Thoracic aorta (tissue), 2 donors: ENCODE measurements around the gene VWA8. TPM values are rescaled to one million over a fixed set of nuclear protein-coding genes. Genes with fewer than 3 reads are reported as not detected.

Experiments
- ATAC-seq: fragments of 150-250 bp; one replicate; pipeline ENCODE4 v1.8.0; 2017; ENCODE audit warnings: low read depth; ENCODE audit not compliant: insufficient number of reproducible peaks, low FRiP score
- DNase-seq: peaks from one replicate; pipeline ENCODE4 v3.0.0-alpha.2; 2020; ENCODE audit warnings: low spot score
- H3K27ac ChIP-seq, 2 donors: fragments of 200-600 bp; sonication (generic); 1 replicate in 1 of 2; 2 replicates in 1 of 2; pipeline ENCODE4 v1.5.1; 2016; ENCODE audit warnings: mild to moderate bottlenecking in 2 of 2, moderate library complexity in 2 of 2
- H3K27me3 ChIP-seq: fragments of 200-600 bp; sonication (generic); replicated peaks from 2 replicates; pipeline ENCODE4 v1.6.0; 2016; ENCODE audit warnings: mild to moderate bottlenecking; ENCODE audit not compliant: insufficient read depth
- H3K36me3 ChIP-seq: fragments of 200-600 bp; sonication (generic); one replicate; pipeline ENCODE4 v1.5.1; 2016
- H3K4me1 ChIP-seq, 2 donors: fragments of 200-600 bp; sonication (generic); 1 replicate in 1 of 2; 2 replicates in 1 of 2; pipeline versions ENCODE4 v1.5.1 to v1.6.0; 2016; ENCODE audit warnings: low read depth in 2 of 2, mild to moderate bottlenecking in 1 of 2; ENCODE audit not compliant: control insufficient read depth in 1 of 2
- H3K4me3 ChIP-seq: fragments of 200-600 bp; sonication (generic); 2 replicates; pipeline ENCODE4 v1.5.1; 2016; ENCODE audit warnings: mild to moderate bottlenecking
- H3K9me3 ChIP-seq: fragments of 200-600 bp; sonication (generic); 2 replicates; pipeline ENCODE4 v1.5.1; 2016
- total RNA-seq, 2 donors: library from RNA; depleted of rRNA; stranded (reverse); fragments of >200 nt; gene quantifications; one replicate each; pipeline versions ENCODE4 v1.1.0 to v1.2.3, GENCODE V29; 2016
- TF ChIP-seq, protein P1 (sequence below): fragments of 200-600 bp; sonication (generic); IDR thresholded peaks from one replicate; pipeline ENCODE4 v1.5.1; 2019; ENCODE audit warnings: antibody characterized with exemption

Gene VWA8
- total RNA-seq, 2 donors from 2014 or later = 19.8 to 25.3 TPM

- Histone ChIP-seq H3K4me3 (no peak overlapping the region), H3K27ac (no peak overlapping the region), H3K27me3 (no peaks in the 10 kb centered on the region), H3K9me3 (no peaks in the 10 kb centered on the region), H3K36me3 (no peaks in the 10 kb centered on the region), H3K4me1 (peaks cover 0 to 2% of the 10 kb centered on the region in 2 donors)
- TF ChIP-seq, protein P1, sequence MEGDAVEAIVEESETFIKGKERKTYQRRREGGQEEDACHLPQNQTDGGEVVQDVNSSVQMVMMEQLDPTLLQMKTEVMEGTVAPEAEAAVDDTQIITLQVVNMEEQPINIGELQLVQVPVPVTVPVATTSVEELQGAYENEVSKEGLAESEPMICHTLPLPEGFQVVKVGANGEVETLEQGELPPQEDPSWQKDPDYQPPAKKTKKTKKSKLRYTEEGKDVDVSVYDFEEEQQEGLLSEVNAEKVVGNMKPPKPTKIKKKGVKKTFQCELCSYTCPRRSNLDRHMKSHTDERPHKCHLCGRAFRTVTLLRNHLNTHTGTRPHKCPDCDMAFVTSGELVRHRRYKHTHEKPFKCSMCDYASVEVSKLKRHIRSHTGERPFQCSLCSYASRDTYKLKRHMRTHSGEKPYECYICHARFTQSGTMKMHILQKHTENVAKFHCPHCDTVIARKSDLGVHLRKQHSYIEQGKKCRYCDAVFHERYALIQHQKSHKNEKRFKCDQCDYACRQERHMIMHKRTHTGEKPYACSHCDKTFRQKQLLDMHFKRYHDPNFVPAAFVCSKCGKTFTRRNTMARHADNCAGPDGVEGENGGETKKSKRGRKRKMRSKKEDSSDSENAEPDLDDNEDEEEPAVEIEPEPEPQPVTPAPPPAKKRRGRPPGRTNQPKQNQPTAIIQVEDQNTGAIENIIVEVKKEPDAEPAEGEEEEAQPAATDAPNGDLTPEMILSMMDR = no peak
- ATAC-seq (no peak), DNase-seq (no peak)
Measured at GRCh38 chr13:41742917-41743552, 217.9 kb downstream of the VWA8 start.

DNA sequence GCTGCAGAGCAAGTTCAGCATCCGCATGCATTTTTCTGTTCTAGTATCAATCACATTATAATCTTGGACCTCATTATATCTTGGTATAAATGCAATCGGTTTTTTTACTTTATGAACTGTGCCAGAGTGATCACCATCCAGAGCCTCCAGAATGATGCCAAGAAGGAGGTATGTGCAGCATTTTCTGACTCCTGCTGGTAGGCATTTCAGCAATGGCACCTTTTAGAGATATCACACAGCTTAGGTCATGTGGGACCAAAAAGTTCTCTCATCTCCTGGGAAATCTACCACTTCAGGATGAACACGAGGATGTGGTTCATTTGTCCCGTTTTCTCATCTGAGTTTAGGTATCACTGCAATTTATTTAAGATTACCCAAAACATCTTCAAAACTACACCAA lies 220.4 kb downstream of the VWA8 start:
- no peak for ATAC-seq

DNA sequence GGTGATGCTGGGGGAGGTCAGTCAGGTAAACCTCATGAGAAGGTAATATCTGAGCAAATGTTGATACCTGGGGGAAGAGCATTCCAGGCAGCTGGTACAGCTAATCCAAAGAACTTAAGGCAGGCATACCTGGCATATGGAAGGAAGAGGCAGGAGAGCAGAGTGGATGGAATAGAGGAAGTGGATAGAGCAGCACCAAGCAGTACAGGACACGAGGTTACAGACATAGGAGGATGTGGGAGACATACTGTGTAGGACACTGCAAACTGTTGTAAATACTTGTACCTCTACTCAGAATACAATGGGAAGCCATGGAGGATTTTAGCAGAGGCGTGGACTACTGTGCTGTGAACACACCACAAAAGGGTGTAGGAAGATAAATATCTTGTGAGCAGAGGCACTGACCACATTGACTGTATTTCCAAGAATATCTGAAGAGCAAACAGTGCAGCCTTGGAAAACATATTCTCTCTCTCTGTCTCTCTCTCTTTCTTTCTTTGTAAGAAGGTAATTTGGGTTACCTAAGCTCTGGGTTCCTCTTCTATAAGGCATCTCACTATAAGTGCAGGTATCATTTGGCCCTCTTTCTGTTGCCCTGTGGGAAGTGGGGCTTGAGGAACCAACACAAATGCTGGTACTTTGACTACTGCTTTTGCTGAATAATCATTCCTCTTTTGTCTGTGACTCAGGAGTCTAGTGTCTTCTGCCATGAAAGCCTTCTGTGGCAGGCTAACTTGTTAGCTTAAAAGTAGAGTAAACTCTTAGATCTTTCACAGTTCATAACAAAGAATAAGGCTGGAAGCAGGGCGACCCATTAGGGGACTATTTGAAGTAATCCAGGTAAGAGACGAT lies 238.0 kb downstream of the VWA8 start:
- no peaks in the 10 kb centered on the region for H3K36me3 ChIP-seq
- no peaks in the 10 kb centered on the region for H3K4me1 ChIP-seq
- no peaks in the 10 kb centered on the region for H3K9me3 ChIP-seq
- ATAC-seq = no peak
- no peaks in the 10 kb centered on the region for H3K27me3 ChIP-seq
- TF ChIP-seq, protein P1 = no peak
- no peak for DNase-seq
- H3K27ac ChIP-seq = no peak overlapping the region
- no peak overlapping the region for H3K4me3 ChIP-seq

More for the DNA sequence above, 220.4 kb downstream of the VWA8 start:
- Histone ChIP-seq H3K4me3 (no peak overlapping the region), H3K27ac (no peak overlapping the region), H3K27me3 (no peaks in the 10 kb centered on the region), H3K36me3 (no peaks in the 10 kb centered on the region), H3K4me1 (peaks cover 0 to 5% of the 10 kb centered on the region in 2 donors), H3K9me3 (no peaks in the 10 kb centered on the region)
- TF ChIP-seq, protein P1 = no peak
- no peak for DNase-seq

DNA sequence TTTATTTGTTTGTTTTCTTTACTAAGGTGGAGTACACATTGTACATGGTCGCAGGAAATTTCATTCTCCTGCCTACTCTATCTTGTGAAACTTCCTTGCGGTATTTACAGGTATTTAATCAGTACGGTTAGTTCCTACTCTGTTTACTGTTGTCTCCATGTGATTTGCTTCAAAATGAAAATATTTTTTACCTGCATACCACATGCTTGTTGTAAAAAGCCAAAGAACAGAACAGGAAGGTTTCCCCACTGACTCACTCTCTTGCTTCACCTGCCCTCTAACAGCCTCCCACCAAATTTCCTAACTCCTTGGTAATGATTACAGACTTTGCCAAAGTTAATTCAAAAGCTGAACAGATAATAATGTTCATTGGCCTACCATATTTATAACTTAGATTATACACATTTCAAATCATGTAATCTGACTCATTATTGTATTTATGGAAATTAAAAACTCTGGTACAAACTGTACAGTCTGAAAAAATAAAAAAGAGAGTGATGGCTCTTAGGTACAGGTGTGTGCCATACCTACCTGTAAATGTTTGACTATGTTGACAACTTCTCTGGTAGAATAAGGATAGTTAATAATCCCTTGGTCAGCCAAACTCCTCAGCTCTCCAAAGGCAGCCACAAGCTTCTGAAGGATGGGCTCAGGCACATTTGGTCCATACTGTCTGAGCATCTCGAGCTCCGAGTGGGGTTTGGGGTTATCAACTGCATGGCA lies 239.9 kb downstream of the VWA8 start:
- no peak overlapping the region for H3K27ac ChIP-seq
- no peak overlapping the region for H3K4me3 ChIP-seq
- no peak for DNase-seq
- no peaks in the 10 kb centered on the region for H3K36me3 ChIP-seq
- ATAC-seq = no peak
- no peaks in the 10 kb centered on the region for H3K27me3 ChIP-seq
- H3K9me3 ChIP-seq = no peaks in the 10 kb centered on the region
- TF ChIP-seq, protein P1 = no peak
- H3K4me1 ChIP-seq = no peaks in the 10 kb centered on the region

DNA sequence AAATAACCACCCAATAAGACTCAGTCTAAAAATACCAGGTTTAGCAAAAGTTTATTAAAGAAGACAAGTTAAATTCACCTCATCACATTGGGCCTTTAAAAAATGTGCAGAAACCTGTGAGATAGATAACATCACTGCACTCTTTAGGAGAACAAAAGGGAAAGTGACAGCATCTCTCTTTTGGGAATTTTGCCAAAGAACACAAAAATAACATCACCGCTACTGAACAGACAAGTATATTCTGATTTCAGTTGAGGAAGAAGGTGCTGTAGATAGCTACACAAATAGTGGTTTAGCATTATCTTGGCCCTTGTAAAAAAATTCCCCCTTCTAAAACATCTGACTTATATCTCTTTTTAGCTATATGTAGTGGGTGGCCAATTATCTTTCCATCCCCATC lies 244.7 kb downstream of the VWA8 start:
- Histone ChIP-seq H3K4me1 (no peaks in the 10 kb centered on the region), H3K36me3 (no peaks in the 10 kb centered on the region), H3K4me3 (no peak overlapping the region), H3K27ac (no peak overlapping the region), H3K9me3 (no peaks in the 10 kb centered on the region), H3K27me3 (no peaks in the 10 kb centered on the region)
- ATAC-seq (no peak), DNase-seq (no peak)
- TF ChIP-seq, protein P1 = no peak
